Measurements from ENCODE around the gene HIKESHI.

DNA sequence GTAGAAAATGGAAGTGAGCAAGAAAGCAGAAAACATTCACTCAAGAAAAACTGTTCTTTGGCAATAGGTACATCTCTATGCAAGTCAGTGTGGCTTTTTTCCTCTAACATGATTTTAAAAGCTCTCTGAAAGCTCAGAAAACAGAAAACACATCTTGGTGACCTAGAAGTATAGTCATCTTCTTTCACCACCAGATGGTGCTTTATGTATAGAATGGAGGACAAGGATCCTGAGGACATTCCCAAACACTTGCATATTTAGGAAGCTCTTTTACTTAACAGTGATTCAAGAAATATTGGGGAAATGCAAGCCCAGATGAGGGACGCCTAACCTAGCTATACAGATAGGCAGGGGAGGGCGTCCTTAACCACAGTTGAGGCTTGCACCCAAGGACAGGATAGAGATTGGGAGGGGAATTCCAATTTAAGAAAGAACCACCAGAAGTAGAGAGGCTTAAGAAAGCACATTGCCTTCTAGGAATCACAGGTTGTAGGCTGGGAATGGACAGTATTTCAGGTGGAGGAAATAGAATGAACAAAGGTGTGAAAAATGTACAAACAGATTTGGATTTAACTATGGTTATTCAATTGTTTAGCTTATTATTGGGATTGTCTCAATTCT is 58.8 kb downstream of the HIKESHI start:
- TF ChIP-seq, protein P1, sequence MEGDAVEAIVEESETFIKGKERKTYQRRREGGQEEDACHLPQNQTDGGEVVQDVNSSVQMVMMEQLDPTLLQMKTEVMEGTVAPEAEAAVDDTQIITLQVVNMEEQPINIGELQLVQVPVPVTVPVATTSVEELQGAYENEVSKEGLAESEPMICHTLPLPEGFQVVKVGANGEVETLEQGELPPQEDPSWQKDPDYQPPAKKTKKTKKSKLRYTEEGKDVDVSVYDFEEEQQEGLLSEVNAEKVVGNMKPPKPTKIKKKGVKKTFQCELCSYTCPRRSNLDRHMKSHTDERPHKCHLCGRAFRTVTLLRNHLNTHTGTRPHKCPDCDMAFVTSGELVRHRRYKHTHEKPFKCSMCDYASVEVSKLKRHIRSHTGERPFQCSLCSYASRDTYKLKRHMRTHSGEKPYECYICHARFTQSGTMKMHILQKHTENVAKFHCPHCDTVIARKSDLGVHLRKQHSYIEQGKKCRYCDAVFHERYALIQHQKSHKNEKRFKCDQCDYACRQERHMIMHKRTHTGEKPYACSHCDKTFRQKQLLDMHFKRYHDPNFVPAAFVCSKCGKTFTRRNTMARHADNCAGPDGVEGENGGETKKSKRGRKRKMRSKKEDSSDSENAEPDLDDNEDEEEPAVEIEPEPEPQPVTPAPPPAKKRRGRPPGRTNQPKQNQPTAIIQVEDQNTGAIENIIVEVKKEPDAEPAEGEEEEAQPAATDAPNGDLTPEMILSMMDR (conservative IDR thresholded peaks at IDR 0.05; ENCODE audit: low read depth, low read length), result peak; percentile 65
- TF ChIP-seq EZH2 (IDR thresholded peaks at IDR 0.05; ENCODE audit: low read length, unreplicated experiment), result no peak
- no peak for TF ChIP-seq EZH2phosphoT487 (IDR thresholded peaks at IDR 0.05; ENCODE audit: borderline replicate concordance, low read length)
